SKM-1 treated with dmso at 0.1 percent for 144 hours (cell line): Measurements from ENCODE around the gene MFN2.
"Not testable (repeated sequence)": the region's sequence is repeated elsewhere in the genome, so short reads cannot be mapped to it uniquely, and the experiment has no call there.

Experiments used
- DNase-seq: peaks from one replicate; lab custom pipeline; 2025; ENCODE audit not compliant: unreplicated experiment; lab: John Stamatoyannopoulos, UW

MFN2 gene

GRCh38 chr1:11979851-11980675 is at the start of gene MFN2:
Gene MFN2, plus strand, starts transcription at chr1:11980444. Its CDS starts 8,725 bp downstream, at chr1:11989169.
- DNase-seq: peak; percentile 94

GRCh38 chr1:11930571-11931445 is 49.4 kb upstream of the MFN2 start:
- peak; percentile 41 for DNase-seq

- no peak for DNase-seq
Observed at GRCh38 chr1:11931845-11932244, 48.4 kb upstream of the MFN2 start.

- peak; percentile 64 for DNase-seq
Observed at GRCh38 chr1:11934302-11935056, 45.8 kb upstream of the MFN2 start, which contains the start of gene PLOD1. Gene PLOD1, plus strand, starts transcription at chr1:11934717. Its CDS starts 63 bp downstream, at chr1:11934780.

- DNase-seq: no peak
Observed at GRCh38 chr1:11935057-11935412, 45.2 kb upstream of the MFN2 start.

GRCh38 chr1:11935733-11936132 is 44.5 kb upstream of the MFN2 start:
- not testable (repeated sequence) for DNase-seq

- DNase-seq: no peak
Observed at GRCh38 chr1:11938722-11939526, 41.3 kb upstream of the MFN2 start.

- DNase-seq: not testable (repeated sequence)
Observed at GRCh38 chr1:11939794-11940193, 40.5 kb upstream of the MFN2 start.

GRCh38 chr1:11940260-11940921 is 39.9 kb upstream of the MFN2 start:
- DNase-seq: no peak

GRCh38 chr1:11942280-11942679 is 38.0 kb upstream of the MFN2 start:
- no peak for DNase-seq

GRCh38 chr1:11943619-11944018 is 36.6 kb upstream of the MFN2 start:
- no peak for DNase-seq

- no peak for DNase-seq
Observed at GRCh38 chr1:11944358-11944931, 35.8 kb upstream of the MFN2 start.

GRCh38 chr1:11946647-11947046 is 33.6 kb upstream of the MFN2 start:
- DNase-seq: no peak

- DNase-seq: no peak
Observed at GRCh38 chr1:11948822-11949458, 31.3 kb upstream of the MFN2 start.

- no peak for DNase-seq
Observed at GRCh38 chr1:11951901-11952300, 28.3 kb upstream of the MFN2 start.

- DNase-seq: no peak
Observed at GRCh38 chr1:11952455-11953109, 27.7 kb upstream of the MFN2 start.

- DNase-seq: peak; percentile 75
Observed at GRCh38 chr1:11955221-11955620, 25.0 kb upstream of the MFN2 start.

- DNase-seq: no peak
Observed at GRCh38 chr1:11957398-11957797, 22.8 kb upstream of the MFN2 start.
